Measurements from ENCODE around the gene SNTB2.

SNTB2 gene

DNA sequence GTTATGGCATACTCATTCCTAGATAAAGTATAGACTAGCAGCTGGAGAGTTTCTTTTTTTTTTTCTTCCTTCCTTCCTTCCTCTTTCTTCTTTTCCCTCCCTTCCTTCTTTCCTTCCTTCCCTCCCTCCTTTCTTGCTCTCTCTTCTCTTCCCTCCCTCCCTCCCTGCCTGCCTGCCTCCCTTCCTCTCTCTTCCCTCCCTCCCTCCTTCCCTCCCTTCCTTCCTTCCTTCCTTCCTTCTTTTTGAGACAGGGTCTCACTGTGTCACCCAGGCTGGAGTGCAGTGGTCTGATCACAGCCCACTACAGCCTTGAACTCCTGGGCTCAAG, 7.0 kb upstream of the SNTB2 start:
- DNase-seq (ENCODE audit: low spot score): no peak

DNA sequence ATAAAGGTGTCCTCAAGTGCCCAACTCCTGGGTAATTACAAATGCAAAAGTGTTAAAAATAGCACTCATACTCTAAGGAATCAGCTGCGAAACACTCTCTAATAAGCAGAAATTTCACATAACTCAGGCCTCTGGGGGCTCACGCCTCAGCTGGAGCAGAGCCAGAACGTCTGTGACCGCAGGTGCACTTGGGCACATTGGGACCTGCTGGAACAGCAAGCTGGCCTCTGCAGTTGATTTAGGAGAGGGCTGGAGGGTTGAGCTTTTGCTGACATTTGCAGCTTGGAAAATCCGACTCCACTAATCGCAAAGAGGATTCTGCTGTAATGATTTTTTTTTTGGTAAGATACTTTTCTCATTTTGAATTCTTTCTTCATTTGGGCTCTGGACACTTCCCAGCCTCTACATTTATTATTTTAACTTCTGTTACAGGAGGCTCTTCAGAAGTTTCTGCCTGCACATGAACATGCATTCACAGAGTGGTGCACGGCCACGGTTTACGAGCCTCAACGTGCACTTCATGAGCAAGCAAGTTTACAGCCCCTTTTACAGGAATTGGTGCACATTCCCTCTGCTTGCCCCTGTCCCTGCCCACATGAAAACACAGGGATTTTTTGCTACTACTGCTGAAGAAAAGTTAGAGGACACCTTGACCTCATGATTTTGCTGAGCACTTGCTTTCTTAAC, 4.1 kb upstream of the SNTB2 start:
- no peak for DNase-seq (ENCODE audit: low spot score)

DNA sequence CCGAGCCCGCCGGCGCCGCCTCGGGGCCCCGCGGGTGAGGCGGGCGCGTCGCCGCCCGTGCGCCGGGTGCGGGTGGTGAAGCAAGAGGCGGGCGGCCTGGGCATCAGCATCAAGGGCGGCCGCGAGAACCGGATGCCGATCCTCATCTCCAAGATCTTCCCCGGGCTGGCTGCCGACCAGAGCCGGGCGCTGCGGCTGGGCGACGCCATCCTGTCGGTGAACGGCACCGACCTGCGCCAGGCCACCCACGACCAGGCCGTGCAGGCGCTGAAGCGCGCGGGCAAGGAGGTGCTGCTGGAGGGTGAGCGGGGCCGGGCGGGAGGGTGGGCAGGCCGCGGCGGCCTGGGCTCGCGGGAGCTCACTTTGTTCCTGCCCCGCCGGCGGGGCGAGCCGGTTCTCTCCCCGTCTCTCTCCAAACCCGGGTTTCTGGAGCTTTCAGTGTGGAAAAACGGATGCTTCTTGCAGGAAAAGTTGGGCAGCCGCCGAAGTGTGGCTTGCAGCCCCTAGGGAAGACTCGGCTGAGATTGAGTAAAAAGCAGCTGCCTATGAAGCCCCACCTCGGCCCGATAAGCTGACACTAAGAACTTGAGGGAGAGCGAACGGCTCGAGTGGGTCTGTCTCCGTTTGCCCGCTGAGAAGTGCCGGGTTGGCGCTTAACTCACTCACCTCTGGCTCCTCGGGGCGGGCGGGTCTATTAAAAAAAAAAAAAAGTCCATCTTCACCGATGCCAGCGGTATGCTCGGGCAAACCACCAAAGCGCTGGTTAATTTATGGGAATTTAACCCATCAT, 677 bp downstream of the SNTB2 start:
- no peak for DNase-seq (ENCODE audit: low spot score)

DNA sequence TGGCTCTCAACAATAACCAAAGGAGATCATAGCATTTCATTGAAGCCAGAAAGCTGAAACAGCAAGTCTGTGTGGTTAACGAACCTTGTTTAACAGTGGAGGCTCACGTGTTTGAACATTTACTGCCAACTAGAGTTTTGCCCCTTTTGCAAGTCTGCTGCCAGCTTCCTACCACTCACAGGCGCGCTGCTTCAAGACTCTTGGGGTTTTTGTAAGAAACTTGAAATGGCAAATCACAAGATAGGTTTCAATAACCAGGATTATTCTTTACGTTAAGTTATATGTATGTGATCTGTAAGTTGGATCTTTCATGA, 1.2 kb downstream of the SNTB2 start:
- no peak for DNase-seq (ENCODE audit: low spot score)

DNA sequence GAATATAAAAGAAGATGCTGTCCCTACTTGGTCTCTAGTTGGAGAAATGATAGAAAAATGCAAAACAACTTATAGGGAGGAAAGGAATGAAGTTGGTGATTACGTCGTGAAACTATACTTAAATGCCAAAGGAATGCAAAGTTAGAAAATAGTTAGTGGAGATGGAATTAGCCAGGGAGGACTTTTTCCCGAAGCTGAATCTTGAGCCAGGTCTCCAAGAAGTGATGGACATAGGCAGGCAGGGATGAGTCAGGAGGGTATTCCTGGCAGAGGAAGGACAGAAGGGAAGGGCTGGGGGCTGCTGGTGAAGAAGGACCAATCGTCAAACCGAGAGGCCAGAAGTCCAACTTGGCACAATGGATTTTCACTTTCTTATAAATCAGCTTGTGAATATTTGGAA, 1.8 kb downstream of the SNTB2 start:
- DNase-seq (ENCODE audit: low spot score): no peak

DNA sequence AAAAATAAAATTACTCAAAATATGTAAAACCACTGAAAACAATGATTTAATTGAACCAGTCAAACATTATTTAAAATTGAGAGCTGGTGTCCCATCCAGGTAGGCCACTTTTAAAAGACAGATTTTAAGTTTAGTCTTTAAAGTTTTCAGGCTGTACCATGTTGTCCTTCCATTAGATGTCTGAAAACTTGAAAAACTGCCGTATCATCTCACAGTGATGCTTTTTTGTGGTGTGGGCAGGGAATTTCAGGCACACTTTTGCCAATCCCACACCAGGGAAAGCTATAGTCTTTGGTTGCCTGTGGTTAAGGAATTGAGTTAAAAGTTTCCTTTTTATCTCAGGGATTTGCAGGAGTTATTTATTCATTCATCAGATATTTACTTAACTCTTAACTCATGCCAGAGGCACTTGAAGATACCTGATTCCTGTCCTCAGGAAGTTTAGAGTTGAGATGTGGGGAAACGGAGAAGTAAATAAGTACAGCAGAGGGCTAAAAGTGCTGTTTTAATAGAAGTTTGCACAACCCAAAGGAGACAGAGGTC, 3.2 kb downstream of the SNTB2 start:
- DNase-seq (ENCODE audit: low spot score): no peak

DNA sequence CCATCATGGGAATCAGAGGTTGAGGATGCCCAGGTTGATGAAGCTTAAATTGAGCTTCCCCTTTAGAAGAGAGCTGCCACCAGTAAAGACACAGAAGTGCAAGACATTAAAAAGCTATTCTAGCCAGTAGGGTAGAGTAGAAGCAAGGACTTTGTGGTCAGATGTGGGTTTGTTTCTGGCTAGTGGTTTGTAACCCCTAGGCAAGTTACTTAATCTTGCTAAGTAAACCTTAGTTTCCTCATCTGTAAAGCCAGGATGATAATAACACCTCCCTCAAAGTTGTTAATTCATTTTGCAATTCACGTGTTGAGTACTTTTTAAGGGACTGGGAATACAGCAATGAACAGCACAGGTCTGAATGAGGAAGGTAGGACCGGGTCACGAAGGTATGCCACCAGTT, 3.6 kb downstream of the SNTB2 start:
- DNase-seq (ENCODE audit: low spot score): no peak

DNA sequence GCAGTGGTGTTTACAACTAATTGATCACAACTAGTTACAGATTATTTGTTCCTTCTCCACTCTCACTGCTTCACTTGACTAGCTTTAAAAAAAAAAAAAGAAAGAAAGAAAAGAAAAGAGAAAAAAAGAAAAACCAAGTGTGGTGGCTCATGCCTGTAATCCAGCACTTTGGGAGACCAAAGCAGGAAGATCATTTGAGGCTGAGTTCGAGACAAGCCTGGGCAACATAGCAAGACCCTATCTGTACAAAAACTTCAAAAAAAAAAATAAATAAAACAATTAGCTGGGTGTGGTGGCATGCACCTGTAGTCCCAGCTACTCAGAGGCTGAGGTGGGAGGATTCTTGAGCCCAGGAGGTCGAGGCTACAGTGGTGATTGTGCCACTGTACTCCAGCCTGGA, 4.2 kb downstream of the SNTB2 start:
- no peak for DNase-seq (ENCODE audit: low spot score)

DNA sequence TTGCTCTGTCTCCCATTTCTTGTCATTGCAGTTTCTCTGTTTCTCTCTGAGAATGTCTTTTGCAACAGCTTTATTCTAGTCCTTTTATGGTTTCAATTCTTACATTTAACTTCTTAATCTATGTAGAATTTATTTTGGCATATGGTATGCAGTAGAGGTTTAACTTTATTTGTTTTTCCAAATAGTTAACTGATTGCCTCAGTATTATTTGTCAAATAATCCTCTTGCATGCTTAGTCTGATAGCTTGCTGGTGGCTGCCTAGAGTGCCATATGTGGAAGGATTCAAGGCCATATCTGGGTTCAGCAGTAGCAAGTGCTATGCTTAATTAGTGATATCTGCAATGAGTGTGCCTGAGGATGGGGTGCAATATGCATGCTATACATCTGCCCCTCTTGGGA, 6.9 kb downstream of the SNTB2 start:
- no peak for DNase-seq (ENCODE audit: low spot score)

DNA sequence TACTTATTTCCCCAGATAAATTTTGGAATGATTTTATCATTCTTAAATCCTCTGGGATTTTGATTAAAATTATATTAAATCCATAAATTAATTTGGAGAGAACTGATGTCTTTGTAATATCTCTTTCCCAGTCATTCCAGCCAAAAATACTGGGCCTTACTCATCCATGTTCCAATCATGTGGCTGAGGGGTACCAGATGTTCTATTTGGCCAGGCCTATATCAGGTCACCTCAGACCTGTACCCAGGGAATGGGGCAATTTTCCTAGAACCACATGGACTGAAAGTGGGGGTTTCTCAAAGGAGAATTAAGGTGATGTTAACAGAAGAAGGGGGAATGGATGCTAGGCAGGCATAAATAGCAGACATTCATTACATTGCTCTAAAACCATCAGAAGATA, 7.5 kb downstream of the SNTB2 start:
- no peak for DNase-seq (ENCODE audit: low spot score)

DNA sequence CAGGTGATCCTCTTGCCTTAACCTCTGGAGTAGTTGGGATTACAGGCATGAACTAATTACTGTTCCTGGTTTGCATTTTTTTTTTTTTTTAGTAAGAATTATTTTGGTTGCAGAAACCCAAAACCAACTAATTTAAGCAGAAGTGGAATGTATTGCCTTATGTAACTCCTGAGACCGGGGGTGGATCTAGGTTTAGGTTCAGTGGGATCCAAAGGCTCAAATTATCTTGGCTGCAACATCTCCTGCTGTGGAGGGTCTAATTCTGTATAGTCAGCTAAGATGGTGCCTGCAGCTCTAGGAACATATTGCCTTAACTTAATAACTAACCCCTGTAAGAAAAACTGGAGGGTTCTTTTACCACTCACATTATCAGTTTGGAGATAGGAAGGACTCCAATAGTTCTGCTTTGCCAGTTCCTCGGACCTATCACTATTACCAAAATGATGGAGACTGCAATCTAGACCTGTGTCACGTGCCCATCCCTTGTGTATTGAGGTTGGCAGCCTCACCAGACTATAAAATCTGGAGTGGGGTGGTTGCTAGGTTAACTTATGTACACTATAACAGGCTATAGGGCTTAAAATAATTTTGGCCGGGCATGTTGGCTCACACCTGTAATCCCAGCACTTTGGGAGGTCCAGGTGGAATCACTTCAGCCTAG, 8.5 kb downstream of the SNTB2 start:
- no peak for DNase-seq (ENCODE audit: low spot score)

DNA sequence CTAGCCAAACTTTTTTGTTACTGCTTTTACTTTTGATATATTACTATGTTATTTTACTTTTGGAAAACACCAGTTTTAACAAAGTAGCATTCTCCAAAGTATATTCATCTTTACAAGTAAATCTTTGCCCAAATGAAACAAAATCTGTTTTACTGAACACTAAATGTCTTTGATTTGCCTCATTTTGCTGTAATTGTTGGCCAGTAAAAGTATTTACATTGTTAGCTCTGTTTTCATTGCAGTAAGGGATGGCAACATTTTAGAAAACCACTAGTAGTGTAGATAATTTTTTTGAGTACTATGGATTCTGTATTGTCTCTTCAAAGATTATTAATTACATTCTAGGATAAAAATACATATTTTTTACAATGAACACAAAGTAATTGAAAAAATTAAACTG, 10.6 kb downstream of the SNTB2 start:
- no peak for DNase-seq (ENCODE audit: low spot score)

DNA sequence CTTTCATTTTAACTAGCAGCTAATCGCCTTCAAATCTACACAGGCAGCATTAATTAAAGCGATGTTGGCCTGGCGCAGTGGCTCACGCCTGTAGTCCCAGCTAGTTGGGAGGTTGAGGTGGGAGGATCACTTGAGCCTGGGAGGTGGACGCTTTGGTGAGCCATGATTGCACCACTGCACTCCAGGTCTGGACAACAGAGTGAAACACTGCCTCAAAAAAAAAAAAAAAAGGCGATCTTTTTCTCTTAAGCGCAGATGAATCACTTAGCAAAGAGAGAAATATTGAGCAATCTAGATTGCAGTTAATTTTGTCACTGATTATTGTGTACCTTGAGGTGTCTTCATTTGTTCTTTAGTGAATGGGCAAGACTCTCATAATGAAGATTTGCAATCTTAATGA, 12.4 kb downstream of the SNTB2 start:
- DNase-seq (ENCODE audit: low spot score): no peak

DNA sequence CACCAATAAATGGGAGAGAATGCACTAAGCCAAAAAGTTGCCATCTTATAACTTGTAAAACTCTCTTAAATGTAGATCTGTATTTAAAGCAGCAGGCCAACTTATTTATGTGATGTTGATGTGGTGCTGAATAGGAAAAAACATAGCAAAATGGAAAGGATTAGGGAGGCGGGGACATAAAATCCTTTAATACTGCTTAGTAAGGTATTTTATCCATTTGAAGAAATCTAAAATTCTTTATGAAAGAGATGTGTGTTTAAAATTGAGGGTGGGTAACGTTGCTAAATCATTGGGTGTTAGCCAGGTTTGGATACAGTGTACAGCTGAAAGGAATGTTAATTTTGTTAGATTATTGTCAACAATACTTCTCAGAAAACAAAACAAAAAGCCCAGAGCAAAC, 14.3 kb downstream of the SNTB2 start:
- no peak for DNase-seq (ENCODE audit: low spot score)

DNA sequence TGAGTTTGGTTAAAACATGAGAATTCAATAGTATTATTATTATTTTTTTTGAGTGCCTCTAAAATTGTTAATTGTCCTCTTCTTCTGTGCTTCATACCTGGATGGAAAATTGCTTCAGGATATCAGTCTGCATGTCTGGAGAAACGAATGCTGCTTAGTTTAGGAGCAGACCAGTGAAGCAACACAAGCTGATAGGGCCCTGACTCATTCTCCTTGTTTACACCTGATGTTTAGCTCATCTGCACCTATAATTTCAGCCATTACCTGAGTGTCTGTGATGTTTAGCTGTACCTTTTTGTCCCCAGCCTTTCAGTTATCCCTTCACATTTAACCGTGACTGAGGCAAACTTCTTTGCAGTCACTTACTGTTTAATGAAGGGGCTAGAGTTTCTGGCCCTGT, 14.8 kb downstream of the SNTB2 start:
- no peak for DNase-seq (ENCODE audit: low spot score)

DNA sequence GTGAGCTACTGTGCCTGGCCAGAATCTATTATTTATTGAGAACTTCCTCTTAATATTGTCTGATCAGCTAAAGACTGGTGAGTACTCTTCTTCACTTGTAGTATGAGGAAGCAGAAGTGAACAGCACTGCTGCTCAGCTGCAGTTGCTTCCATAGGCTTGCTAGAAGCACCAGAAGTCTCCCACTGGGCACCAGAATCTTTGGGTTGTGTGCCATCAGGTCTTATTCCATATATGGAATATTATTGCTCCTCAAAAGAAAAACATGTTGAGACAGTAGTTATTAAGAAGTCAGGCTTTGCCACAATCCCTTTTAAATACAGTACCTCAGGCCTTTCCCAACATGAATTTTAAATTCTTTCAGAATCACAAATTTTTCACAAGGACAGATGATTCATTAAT, 17.2 kb downstream of the SNTB2 start:
- DNase-seq (ENCODE audit: low spot score): no peak

DNA sequence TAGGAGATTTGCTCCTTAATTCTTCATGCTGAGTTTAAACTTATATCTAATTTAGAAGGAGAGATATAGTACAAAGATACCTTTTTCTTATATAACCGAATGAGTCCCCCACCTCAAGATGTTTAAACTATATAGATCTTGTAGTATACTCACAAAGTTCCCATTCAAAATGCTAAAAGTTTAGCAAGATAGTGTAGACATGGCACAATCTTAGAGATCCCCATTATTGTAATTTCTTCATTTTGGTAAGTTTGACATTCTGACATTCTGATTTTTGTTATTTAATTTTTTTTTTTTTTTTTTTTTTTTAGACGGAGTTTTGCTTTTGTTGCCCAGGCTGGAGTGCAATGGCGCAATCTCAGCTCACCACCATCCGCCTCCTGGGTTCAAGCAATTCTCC, 22.8 kb downstream of the SNTB2 start:
- DNase-seq (ENCODE audit: low spot score): no peak

DNA sequence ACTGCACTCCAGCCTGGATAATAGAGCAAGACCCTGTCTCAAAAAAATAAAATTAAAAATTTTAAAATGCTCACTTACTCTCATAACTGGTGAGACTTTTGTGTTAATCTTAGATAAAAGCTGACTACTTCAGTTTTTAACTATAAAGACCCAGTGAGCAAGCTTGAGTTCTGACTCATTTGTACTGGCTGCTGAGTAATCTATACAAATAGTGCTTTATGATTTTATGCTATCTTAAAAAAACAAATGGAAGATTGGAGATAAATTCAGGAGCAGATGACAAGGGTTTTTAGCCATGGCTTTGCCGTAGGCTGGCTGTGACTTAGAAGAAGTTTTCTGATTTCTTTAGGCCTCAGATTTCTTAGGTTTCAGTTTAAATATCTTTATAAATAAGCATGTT, 30.5 kb downstream of the SNTB2 start:
- no peak for DNase-seq (ENCODE audit: low spot score)

DNA sequence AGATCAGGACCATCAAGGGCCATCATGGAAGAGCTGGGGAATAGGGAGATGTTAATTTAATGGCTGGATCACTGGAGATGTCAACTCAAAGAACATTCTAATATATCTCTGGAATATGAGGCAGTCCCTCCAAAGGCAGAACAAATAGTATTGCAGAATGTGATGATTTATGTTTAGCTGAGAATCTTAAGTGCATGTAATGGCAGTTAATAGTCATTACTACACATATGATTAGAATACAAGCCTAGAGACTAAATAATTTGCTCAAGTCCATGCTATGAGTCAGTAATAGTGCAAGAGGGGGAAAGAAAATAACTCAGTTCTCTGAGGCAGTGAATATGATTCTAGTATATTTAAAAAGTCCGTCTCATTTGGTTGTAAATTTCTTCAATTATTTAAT, 32.3 kb downstream of the SNTB2 start:
- no peak for DNase-seq (ENCODE audit: low spot score)

DNA sequence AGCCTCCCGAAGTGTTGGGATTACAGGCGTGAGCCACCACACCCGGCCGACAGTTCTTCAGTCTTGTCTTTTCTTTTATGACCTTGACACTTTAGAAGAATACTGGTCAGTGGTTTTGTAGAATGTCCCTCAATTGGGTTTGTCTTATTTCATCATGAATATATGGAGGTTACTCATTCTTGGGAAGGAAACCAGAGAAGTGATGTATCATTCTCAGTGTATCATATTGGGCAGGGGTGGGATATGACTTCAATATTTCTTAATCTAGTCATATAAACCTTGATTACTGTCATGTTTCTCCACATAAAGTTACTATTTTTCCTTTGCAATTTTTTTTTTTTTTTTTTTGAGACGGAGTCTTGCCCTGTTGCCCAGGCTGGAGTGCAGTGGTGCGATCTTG, 36.9 kb downstream of the SNTB2 start:
- no peak for DNase-seq (ENCODE audit: low spot score)

DNA sequence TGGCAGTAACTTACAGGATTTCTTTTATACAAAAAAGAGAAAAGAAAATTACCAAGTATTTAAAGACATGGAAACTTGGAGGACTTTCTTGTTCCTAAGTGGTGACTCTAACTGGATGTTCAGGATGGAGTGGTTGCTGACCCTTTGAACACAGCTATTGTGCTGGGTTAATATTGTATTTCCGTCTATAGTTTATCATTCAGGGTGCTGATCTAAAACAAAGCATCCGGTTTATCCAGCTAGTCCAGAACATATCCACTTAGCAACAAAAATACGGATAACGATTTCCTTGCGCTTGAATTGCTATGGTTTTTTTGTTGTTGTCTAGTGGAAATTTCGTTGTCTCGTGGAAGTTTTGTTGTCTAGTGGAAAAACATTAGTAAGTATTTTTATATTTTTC, 38.2 kb downstream of the SNTB2 start:
- DNase-seq (ENCODE audit: low spot score): no peak

DNA sequence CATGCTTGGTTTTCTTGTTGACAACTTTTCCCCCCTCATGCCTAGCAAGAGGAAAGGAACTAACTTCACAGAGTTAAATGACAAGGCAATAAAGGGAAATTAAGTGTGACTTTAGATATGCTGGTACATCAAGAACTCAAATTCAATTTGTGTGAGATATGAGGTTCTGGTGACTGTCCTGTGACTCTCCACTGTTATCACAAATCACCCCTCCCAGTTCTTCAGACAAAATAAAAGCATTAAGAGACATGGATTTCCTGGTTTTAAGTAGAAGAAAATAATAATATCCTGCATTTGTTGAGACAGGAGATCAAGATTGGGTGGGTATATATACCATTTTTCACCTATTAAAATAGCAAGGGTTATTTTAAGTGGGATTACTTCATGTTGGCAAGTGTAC, 46.2 kb downstream of the SNTB2 start:
- no peak for DNase-seq (ENCODE audit: low spot score)

DNA sequence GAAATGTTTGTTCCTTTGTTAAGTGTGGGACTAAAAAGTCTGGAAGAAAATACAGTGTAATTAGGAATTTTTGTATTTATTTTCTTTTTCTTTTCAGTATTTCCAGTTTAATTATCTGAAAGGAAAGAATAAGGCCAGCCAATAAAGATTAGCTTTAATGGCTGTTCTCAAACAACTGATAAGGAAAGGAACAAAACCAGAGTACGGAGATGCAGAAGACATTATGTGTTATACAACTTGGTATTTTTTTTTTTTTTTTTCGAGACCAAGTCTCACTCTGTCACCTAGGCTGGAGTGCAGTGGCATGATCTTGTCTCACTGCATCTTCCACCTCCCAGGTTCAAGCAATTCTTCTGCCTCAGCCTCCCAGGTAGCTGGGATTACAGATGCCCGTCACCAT, 47.5 kb downstream of the SNTB2 start:
- no peak for DNase-seq (ENCODE audit: low spot score)

DNA sequence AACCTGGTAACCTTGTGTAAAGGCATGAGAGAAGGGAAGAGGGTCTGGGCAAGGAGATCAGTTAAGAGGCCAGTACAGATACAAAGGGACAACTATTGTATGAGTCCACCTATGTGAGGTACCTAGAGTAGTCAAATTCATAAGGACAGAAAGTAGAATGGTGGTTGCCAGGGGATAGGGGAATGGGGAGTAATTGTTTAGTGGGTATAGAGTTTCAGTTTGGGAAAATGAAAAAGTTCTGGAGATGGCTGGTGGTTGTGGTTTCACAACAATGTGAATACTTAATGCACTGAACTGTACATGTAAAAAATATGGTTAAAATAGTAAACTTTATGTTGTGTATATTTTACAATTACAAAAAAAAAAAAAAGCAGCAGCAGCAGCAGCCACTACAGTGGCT, 49.4 kb downstream of the SNTB2 start:
- no peak for DNase-seq (ENCODE audit: low spot score)

All from hematopoietic multipotent progenitor cell treated with erythropoietin and hydrocortisone succinate and interleukin-3 and kit ligand, for 17 days (in vitro differentiated cells).